Inflammatory macrophage treated with lipopolysaccharide for 4 hours (primary cell): Measurements from ENCODE around the gene SLC11A1.

Experiments used
- DNase-seq: peaks from one replicate; pipeline ENCODE4 v3.0.0-alpha.2; 2020

The SLC11A1 gene

GRCh38 chr2:218367415-218368149 is 14.5 kb upstream of the SLC11A1 start:
- DNase-seq: peak; percentile 99

GRCh38 chr2:218368150-218368528 is 13.9 kb upstream of the SLC11A1 start:
- DNase-seq: no peak

GRCh38 chr2:218368621-218369153 is 13.4 kb upstream of the SLC11A1 start:
- peak; percentile 50 for DNase-seq

GRCh38 chr2:218369330-218369729 is 12.7 kb upstream of the SLC11A1 start:
- DNase-seq: peak; percentile 47

- peak; percentile 99 for DNase-seq
Measured at GRCh38 chr2:218370410-218371063, 11.5 kb upstream of the SLC11A1 start.

GRCh38 chr2:218371983-218372350 is 10.1 kb upstream of the SLC11A1 start:
- DNase-seq: peak; percentile 71

- DNase-seq: no peak
Measured at GRCh38 chr2:218374795-218375194, 7.3 kb upstream of the SLC11A1 start.

GRCh38 chr2:218375212-218375611 is 6.9 kb upstream of the SLC11A1 start:
- no peak for DNase-seq

GRCh38 chr2:218378053-218378452 is 4.0 kb upstream of the SLC11A1 start:
- DNase-seq: peak; percentile 97

GRCh38 chr2:218382785-218383184 is 712 bp downstream of the SLC11A1 start:
- DNase-seq: no peak

GRCh38 chr2:218383892-218384519 is 1.9 kb downstream of the SLC11A1 start:
- DNase-seq: peak; percentile 66

GRCh38 chr2:218384975-218385374 is 2.9 kb downstream of the SLC11A1 start:
- no peak for DNase-seq

GRCh38 chr2:218386505-218387368 is 4.7 kb downstream of the SLC11A1 start:
- DNase-seq: peak; percentile 51

- peak; percentile 82 for DNase-seq
Measured at GRCh38 chr2:218387369-218388194, 5.5 kb downstream of the SLC11A1 start.

- no peak for DNase-seq
Measured at GRCh38 chr2:218389333-218390150, 7.5 kb downstream of the SLC11A1 start.

- DNase-seq: no peak
Measured at GRCh38 chr2:218391202-218391601, 9.1 kb downstream of the SLC11A1 start.

- DNase-seq: no peak
Measured at GRCh38 chr2:218392459-218392858, 10.4 kb downstream of the SLC11A1 start.

GRCh38 chr2:218392891-218393462 is 10.9 kb downstream of the SLC11A1 start:
- no peak for DNase-seq

GRCh38 chr2:218393750-218394290 is 11.7 kb downstream of the SLC11A1 start:
- peak; percentile 56 for DNase-seq
